Endometrium (tissue), 2 donors: Measurements from ENCODE around the gene ERCC3.
"Not testable (repeated sequence)": the region's sequence is repeated elsewhere in the genome, so short reads cannot be mapped to it uniquely, and the experiment has no call there.

ENCODE experiments used
- FAIRE-seq: peaks from 2 replicates; lab custom pipeline; 2012; peaks lifted over from hg19 to GRCh38; lab: Jason Lieb, UNC
- donor health status: control.
- donor health status: control.

The ERCC3 gene

DNA sequence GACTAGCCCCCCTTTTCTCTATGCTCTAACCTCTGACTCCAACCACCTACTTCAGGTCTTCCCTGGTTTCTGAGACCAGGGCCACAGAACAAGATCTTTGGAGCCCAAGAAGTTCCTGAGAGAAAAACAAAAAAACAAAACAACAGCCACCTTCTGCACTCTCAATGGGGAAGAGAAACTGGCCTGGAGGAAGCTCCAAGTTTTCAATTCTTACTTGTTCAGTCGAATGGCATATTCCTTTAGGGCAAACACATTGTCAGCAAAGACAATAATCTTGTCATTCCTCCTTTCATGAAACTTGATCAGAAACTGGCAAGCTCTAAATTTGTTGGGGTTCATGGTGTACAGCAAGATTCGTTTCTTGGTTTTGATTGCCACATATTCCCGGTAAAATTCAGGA lies 15.0 kb downstream of the ERCC3 start:
- no peak for FAIRE-seq

DNA sequence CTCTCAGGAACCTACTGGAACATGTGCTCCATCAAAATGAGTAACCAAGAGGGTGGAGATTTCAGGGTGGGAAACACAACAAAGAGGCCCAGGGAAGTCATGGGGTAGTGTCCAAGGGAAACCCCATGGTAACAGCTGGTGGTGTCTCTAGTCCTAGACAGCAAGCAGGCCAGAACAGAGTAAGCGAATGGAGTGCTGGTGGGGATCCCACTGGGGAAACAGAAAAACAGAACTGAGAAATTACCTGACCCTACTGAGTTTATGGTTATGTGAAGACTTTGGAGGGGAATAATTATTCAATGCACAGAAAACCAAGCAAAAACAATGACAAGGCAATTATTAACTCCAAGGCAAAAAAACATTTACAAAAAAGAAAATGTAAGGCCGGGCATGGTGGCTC lies 16.9 kb downstream of the ERCC3 start:
- no peak for FAIRE-seq

DNA sequence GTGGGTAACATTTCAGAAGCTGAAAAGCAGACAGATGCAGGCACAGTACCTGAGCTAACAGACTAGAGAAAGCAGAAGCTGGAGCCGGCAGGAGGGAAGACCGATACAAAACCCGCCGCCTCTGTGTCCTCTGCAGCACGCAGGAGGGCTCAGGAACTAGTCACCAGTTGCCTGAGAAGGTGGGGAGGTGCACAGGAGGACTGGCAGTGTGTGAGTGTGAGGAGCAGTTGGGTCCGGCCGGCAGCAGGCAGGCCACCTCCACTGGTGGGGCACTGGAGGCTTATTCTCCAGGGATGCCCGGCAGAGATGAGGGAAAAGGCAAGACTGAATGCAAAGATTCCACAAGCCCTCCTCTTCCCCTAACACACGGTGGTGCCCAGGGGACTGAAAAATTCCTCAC lies 18.2 kb downstream of the ERCC3 start:
- no peak for FAIRE-seq

DNA sequence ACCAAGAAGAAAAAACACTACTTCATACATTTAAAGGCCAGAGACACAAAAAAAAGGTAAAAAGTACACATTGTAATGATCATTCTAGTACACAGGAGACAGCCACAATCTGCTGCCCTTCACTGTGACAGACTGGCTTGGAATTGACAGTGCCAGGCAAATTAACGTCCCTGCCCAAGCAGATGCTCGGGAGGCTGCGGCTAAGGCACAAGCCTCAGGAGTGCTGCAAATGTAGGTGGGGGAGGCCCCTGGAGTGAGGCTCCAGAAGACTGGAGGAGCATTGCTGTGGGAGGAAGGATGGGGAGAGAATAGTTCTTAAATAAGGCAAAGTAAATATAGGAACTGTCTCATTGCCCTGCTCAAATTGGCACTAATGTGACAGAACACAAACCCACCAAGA lies 18.6 kb downstream of the ERCC3 start:
- no peak for FAIRE-seq

DNA sequence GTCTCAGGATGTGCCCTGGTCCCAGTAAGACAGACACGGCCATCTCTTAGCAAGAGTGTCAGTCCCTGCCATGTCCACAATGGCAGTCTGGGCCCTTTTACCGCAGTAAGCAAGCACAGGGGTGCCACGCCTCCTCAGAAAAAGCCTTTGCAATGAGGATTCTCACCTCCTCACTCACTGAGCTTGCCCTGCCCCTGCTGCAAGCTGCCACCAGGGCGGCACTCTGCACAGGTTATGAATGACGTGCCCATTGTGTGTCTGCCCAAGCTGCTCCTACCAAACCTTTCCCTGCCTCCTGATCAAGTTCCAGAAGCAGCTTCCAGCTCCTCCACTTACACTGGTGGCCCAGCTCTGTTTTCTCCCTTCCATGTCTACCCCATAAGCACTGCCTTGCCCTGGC lies 23.3 kb downstream of the ERCC3 start:
- FAIRE-seq = no peak

DNA sequence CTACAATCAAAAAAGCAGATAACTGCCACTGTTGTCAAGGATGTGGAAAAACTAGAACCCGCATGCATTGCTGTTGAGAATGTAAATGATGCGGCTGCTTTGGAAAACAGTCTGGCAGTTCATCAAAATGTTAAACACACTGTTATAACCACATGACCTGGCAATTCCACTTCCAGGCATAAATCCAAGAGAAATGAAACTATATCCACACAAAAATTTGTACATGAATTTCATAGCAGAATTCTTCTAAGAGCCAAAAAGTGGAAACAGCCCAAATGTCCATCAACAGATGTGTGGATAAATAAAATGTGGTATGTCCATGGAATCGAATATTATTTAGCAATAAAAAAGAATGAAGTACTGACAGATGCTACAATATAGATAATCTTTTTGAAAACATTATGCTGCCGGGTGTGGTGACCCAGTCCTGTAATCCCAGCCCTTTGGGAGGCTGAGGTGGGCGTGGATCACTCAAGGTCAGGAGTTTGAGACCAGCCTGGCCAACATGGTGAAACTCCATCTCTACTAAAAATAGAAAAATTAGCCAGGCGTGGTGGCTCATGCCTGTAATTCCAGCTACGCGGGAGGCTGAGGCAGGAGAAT lies 32.0 kb downstream of the ERCC3 start:
- FAIRE-seq = no peak

DNA sequence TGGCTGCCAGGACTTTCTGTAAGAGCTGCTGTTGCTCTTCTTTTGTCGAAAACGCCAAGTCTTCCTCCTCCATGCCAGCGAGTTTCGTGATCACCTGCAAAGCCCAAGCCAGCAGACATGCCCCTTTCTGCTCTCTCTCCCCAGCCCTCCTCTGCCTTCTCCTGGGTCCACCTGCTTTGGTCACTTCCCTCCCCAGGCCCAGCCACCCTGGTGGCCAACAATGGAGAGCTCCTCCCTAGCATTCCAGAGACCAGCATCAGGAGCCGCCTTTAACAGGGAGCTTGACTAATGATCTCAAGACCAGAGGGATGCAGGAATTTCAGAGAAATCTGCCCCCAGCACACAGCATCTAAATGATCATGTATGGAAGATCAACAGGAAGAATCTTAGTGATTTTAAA lies 34.6 kb downstream of the ERCC3 start:
- FAIRE-seq = no peak

DNA sequence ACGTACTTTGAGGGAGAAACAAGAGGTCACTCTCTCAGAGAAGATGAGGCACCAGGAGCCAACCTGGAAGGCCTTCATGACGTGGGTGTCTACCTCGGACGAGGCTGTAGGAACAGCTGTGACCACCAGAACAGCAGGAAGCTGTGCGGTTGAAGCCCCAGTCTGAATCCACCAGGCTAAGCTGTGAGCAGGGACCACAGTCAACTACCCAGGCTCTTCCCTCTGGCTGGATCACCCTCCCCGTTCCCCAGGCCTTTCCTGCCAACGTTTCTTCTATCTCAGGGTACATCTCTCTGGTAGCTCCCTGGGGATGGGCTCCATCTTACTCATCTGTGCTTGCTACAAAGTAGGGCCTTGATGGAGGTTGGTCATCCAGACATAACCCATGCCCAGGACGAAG lies 37.1 kb downstream of the ERCC3 start:
- no peak for FAIRE-seq

DNA sequence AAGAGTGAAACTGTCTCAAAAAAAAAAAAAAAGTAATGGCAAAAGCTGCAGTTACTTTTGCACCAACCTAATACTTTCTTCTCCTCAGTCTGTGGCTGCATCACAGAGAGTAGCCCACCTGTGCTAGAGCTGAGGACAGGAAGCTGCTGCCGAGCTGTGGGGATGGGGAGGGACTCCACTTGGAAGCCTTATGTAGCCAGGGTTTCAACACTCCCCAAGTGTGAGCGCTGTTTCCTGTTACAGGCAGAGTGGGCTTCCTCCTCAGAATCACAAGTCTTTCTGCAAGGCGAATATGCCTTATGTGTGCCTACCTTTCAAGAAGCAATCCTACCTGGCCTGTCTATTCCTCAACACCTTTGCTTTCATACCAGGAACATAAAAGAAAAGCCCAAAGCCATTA lies 37.6 kb downstream of the ERCC3 start:
- FAIRE-seq = no peak

DNA sequence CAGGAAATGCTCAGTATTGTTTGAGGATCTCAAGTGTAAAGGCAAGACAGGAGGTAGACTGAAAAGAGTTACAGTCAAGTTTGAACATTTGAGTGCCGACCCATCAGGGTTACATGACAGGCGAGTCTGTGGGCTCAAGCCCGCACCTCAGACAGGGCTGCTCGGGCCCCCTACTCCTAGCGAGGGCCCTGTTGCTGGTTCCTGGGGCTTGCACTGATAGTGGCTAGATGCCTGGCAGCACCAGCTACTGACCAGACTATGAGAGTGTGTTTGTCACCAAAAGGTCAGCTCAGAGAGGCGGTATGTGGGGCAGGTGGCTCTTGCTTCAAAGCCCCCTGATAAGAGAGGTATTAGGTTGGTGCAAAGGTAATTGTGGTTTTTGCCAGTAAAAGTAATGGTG lies 38.2 kb downstream of the ERCC3 start:
- FAIRE-seq = no peak

DNA sequence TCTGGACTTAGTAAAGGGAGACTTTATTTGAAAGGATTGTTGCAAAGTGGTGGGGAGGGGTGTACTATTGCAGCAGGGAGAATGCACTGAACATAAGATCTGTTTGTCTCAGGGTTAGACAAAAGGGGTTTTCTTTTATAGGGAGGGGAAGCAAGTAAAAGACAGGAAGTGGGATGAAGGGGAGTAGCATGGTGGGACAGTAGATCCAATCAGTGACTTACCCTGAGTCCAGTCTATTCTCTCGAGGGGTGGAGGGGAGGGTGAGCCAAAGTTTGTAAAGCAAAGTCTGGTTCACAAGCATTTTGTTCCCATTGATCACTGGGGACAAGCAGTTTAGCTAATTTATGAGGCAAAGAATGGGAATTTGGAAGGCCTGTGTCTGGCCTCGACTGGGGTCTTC lies 38.8 kb downstream of the ERCC3 start:
- FAIRE-seq = no peak

DNA sequence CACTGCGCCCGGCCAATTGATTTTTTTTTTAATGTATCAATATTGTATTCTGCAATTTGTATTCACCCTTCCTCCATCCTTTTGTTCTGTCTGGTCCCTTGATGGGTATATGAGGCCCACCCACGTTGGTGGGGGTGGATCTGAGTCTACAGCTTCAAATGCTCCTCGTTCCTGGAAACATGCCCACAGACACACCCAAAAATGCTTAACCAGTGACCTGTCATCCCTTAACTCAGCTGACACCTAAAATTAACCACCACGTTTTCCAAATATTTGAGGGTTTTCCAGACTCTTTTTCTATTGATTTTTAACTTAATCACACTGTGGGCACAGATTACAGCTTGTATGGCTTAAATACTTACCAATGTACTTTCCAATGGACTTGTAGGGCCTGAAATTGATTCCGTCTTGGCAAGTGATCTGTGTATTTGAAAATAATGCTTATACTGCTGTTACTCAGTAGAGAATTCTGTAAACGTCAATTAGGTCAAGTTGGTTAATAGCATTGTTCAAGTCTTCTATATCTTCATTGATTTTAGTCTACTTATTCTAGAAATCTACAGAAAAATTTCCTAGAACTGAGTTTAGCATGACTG lies 39.5 kb downstream of the ERCC3 start:
- no peak for FAIRE-seq

DNA sequence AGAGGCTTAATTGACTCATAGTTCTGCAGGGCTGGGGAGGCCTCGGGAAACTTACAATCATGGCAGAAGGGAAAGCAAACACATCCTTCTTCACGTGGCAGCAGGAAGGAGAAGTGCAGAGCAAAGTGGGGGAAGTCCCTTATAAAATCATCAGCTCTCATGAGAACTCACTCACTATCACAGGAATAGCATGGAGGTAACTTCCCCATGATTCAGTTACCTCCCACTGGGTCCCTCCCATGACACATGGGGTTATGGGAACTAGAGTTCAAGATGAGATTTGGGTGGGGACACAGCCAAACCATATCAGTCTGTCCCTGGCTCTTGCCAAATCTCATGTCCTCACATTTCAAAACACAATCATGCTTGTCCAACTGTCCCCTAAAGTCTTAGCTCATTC lies 52.8 kb downstream of the ERCC3 start:
- FAIRE-seq = not testable (repeated sequence)

DNA sequence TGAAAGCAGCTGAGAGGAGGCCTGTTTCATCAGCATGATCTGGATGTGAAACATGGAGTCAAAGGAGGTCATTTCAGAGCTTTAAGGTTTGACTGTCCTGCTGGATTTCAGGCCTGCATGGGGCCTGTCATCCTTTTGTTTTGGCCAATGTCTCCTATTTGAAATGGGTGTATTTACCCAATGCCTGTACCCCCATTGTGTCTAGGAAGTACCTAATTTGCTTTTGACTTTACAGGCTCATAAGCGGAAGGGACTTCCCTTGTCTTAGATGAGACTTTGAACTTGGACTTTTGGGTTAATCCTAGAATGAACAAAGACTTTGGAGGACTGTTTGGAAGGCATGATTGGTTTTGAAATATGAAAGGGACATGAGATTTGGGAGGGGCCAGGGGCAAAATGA lies 54.5 kb downstream of the ERCC3 start:
- FAIRE-seq = no peak

DNA sequence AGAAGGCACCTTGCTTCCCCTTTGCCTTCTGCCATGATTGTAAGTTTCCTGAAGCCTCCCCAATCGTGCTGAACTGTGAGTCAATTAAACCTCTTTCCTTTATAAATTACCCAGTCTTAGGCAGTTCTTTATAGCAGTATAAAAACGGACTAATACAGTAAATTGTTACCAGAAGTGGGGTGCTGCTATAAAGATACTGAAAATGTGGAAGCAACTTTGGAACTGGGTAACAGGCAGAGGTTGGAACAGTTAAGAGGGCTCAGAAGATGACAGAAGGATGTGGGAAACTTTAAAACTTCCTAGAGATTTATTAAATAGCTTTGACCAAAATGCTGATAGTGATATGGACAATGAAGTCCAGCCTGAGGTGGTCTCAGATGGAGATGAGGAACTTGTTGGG lies 56.2 kb downstream of the ERCC3 start:
- FAIRE-seq = not testable (repeated sequence)

DNA sequence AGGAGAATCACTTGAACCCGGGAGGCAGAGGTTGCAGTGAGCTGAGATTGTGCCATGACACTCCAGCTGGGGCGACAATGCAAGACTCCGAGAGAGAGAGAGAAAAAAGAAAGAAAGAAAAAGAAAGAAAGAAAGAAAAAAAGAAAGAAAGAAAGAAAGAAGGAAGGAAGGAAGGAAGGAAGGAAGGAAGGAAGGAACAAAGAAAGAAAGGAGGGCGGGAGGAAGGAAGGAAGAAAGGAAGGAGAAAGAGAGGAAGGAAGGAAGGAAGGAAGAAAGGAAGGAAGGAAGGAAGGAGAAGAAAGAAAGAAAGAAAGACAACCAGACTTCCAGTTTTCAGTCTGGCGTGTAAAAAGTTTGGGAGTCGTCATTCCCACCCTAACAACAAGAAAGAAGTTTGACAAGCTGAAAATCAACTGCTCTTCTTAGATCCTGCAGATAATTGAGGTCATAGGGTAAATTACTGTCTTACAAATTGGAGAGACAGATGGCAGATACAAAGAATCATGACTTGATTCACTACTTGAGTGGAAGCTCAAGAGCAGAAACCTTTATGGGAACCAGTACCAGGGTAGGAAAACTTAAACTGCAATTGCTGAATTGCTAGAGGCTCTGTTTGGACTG lies 58.8 kb downstream of the ERCC3 start:
- FAIRE-seq = no peak

DNA sequence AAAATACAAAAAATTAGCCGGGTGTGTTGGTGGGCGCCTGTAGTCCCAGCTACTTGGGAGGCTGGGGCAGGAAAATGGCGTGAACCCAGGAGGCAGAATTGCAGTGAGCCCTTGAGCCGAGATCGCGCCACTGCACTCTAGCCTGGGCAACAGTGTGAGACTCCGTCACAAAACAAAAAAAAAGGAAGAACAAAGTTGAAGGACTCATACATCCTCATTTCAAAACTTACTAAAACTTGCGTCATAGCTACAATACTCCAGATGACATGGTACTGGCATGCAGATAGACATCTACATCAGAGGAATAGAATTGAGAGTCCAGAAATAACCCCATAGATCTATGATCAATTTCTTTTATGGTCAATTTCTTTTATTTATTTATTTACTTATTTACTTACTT lies 60.2 kb downstream of the ERCC3 start:
- FAIRE-seq = no peak

DNA sequence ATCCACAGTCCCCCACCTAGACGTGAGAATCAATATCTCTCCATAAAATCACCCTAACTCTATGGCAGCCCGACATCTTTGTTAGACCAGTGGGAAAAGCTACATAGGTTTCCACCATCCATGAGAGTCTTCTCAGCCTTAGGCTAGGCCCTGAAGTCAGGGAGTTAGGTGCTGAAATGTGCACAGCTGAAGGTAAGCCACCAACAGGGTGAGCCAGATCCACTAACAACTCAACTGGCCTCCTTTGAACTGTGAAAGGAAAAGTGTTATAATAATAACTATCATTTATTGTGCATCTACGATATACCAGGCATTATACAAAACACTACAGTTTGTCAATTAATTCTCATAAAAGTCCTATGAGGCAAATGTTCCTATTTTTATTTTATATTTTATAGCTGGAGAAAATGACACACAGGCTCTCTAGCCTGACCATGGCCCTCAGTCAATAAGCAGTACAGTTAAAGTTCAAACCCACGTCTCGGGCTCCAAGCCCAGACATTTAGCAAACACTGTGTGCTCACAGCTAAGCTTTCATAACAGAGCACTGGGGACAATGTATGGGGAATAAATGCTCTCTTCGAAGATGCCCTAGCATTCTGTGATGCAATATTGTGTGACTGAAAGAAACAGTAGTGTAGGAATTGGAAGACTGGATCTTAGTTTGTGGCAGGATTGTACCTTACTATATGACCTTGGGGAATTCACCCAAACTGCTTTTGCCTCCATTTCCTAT lies 62.6 kb downstream of the ERCC3 start:
- FAIRE-seq = no peak

DNA sequence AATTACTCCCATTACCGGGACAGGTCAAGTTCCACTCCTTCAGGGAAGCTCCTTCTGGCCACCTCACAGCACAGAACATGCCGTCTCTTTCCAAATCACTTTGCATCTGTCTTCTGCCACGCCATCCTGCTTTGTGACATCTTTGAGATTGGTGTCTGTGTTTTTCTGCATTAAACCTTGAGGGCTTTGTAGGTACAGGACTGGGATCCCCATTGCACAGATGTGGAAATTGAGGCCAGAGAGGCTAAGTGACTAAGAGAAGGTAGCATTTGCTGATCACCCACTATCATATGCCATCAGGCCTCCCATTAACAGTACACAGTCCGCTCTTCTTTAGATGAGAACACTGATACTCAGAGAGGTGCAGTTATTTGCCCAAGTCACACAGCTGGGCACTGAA lies 64.4 kb downstream of the ERCC3 start:
- FAIRE-seq = no peak

DNA sequence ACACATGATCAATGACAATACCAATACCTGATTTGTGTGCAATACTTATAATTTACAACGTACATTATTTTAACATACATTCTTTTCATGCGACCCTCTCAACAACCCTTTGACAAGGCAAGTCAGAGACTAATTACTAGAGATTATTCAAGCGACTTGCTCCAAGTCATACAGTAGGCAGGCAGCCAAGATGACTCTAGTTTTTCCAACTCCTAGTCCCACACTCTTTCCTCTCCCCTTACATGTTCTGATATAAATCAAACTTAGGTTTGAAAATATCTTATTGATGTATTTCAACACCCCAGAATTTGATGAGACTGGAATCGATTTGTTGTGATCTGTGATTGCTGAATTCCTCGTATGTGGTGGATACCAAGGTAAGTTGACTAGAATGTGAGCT lies 65.8 kb downstream of the ERCC3 start:
- no peak for FAIRE-seq

DNA sequence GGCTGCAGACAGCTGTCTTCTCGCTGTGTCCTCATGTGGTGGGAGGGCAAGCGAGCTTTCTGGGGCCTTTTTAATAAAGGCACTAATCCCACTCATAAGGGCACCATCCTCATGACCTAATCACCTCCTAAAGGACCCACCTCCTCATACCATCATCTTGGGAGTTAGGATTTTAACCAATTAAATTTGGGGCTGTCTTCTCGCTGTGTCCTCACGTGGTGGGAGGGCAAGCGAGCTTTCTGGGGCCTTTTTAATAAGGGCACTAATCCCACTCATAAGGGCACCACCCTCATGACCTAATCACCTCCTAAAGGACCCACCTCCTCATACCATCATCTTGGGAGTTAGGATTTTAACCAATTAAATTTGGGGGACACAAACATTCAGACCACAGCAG lies 66.7 kb downstream of the ERCC3 start:
- FAIRE-seq = not testable (repeated sequence)

DNA sequence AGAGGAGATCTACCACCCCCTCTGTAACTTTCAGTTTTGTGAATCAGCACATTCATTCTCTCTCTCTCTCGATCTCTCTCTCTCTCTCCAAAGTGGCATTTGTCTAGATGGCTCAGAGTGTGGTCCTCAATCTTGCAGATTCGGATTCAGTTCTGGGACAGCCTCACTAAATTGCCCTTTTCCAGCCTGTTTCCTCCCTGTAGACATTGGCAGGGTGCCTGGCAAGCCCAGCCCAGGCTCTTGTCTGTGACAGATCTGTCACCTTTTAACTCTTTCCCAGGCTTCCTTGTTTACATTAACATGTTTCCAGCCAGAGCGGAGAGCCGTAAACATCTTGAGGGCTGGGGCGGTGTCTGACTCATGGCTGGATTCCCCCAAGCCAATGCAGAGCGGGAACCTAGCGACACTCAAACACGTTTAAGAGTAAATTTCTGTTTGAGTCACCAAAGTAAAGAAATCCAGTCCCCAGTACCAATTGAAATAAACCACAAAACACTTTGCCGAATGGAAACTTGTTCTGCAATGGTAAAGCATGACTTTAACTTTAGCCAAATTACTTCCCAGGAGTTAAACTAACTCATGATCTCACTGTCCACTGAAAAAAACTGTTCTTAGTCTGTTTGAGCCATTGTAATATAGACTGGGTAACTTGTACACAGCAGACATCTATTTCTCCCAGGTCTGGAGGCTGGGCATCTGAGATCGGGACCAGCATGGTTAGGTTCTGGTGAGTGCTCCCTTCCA lies 67.3 kb downstream of the ERCC3 start:
- FAIRE-seq = no peak

DNA sequence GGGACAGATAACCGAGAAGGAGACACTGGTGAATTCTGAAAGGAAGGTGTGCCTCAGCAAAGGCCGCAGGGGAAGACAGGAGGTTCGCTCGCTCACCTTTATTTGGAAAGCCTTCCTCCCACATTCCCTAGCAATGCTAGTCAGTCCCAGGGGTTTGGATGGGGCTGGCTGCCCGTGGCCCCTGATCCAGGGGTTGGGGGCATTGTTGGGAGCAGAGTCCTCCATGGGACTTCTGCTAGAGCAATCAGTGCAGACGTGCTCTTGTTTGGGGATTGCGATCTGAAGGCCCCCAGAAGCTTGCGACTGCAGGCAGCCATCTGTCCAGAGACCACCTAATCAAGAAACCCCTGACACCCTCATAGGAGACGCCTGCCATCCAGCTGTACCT lies 67.8 kb downstream of the ERCC3 start:
- FAIRE-seq = no peak
